NCI-H82 treated with DMSO at 0.1 percent for 48 hours (cell line): ENCODE data around the gene NFATC1.

Source experiments
- DNase-seq: peaks from one replicate; lab custom pipeline; 2025; ENCODE audit not compliant: unreplicated experiment; lab: John Stamatoyannopoulos, UW

NFATC1 gene

DNA sequence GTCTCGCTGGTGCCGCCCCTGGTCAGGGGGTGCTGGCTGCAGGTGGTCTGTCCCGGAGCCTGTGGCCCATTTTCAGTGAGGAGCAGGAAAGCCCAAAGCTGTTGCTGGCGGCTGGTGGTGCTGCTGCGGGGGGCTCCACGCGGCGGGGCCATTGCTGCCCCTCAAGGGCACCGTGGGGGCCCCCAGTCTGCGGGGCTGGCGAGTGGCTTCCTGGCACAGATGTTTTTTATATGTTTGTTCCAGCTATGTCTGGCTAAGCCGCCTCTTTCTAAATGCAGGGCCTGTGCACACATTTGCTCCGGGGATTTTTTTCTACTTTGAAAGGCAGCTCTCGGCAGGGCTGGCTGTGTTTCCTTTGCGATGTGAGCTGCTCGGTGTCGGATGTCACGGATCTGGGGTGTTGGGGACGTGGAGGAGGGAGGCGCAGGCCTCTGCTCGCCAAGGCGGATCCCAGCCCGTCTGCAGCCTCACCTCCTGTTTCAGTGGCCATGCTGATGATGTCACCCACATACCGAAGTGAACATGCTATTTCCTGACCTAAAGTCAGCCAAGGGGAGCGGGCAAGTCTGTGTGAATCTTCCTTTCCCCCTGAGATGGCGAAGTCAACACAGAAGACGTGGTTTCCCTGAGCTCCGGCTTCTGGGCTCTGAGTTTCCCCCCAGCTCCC, 171.9 kb downstream of the NFATC1 start:
- no peak for DNase-seq

- no peak for DNase-seq
Observed at GRCh38 chr18:79568543-79569205, 172.9 kb downstream of the NFATC1 start.

DNA sequence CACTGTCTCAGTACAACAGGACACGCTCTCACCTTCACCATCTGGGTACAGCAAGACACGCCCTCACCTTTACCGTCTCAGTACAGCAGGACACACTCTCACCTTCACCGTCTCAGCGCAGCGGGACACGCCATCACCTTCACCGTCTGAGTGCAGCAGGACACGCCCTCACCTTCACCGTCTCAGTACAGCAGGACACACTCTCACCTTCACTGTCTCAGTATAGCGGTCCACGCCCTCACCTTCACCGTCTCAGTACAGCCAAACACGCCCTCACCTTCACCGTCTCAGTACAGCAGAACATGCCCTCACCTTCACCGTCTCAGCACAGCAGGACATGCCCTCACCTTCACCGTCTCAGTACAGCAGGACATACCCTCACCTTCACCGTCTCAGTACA, 174.0 kb downstream of the NFATC1 start:
- no peak for DNase-seq

- DNase-seq, result no peak
Observed at GRCh38 chr18:79570266-79571201, 174.8 kb downstream of the NFATC1 start.

DNA sequence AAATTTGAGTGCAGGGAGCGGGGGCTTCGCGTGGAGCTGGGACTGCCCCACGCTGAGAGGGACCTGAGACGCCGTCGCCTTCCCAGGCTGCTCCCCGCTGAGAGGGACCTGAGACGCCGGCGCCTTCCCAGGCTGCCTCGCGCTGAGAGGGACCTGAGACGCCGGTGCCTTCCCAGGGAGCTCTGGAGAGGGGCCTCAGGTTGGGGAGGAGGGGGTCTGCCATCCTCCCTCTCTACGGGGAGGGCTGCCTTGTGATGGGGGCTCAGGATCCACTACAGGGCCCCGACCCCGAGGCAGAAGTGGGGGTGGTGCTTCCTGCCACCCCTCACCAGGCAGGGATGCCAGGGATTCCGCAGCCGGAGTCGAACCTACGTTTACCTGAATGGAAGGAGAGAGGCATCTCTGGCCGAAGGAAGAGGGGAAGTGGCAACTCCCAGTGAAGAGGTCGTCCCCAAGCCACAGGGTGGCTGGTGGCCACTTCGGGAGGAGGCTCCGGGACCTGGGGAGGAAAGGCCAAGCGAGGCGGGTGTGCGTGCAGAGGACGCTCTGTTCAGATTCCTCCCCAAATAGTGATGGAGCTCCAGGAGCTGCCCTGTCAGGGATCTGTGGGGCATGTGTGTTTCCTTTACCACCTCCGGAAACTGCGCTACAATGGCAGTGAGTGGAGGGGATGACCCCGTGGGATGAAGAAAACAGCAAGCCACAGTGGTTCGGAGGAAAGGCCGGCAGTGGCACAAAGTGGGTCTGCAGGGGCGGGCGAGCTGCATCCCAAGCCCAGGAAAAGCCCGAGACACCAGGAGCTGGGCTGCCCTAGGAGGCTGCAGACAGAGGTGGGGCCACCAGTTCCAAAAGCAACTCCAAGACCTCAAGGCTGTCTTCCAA, 175.7 kb downstream of the NFATC1 start:
- no peak for DNase-seq

- no peak for DNase-seq
Observed at GRCh38 chr18:79572093-79572780, 176.5 kb downstream of the NFATC1 start.

DNA sequence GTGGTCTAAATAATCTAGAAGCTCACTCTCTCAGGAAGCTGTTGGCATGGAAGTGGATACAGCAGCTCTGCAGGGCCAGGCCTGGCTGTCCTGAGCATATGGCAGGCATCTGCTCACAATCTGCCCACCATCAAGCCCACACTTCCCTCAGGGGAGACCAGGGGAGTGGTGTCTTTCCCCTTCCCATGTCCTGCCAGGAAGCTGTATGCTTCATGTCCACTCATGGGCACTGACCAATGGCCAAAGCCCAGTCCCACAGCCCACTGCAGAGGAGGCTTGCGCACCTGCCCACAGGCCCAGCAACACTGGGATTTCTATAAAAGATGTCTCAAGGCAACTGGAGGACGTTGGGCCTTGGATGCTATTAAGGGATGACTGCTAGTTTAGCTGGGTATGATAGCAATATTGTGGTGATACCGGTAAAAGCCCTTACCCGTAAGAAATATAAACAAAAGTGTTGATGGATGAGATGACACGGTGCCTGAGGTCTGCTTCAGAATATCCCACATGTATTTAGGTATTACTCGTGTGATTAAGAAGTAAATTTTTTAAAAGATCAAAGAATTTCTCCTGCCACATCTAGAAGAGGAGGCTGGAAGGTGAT, 177.2 kb downstream of the NFATC1 start:
- no peak for DNase-seq

GRCh38 chr18:79573921-79574491, 178.3 kb downstream of the NFATC1 start:
- DNase-seq, result no peak

DNA sequence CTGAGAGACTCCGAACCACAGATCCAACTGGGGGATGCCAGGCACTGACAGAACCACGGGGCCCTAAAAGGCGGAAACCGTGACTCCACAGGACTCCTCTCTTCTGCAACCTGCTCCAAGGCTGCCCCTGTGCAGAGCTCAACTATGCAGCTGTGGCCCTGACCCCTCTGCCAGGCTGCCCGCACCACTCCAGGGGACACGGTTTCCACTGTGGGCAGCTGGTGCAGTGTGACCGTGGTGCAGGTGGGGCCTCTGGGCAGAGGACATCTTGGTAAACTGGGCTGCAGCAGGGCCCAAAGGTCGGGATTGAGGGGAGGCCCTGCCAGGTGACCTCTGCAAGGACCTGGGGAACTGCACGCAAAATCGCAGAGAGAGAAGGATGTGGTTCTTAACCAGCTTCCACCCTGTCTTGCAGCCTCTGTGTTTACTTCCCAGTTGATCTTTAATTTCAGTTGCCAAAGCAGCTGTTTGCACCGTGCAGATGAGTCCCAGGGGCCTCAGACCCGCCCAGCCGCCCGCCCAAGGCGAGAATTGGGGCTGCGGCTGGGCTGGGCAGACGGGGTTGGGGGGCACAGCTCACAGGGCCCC, 179.3 kb downstream of the NFATC1 start:
- no peak for DNase-seq

- no peak for DNase-seq
Observed at GRCh38 chr18:79575891-79576685, 180.4 kb downstream of the NFATC1 start.

DNA sequence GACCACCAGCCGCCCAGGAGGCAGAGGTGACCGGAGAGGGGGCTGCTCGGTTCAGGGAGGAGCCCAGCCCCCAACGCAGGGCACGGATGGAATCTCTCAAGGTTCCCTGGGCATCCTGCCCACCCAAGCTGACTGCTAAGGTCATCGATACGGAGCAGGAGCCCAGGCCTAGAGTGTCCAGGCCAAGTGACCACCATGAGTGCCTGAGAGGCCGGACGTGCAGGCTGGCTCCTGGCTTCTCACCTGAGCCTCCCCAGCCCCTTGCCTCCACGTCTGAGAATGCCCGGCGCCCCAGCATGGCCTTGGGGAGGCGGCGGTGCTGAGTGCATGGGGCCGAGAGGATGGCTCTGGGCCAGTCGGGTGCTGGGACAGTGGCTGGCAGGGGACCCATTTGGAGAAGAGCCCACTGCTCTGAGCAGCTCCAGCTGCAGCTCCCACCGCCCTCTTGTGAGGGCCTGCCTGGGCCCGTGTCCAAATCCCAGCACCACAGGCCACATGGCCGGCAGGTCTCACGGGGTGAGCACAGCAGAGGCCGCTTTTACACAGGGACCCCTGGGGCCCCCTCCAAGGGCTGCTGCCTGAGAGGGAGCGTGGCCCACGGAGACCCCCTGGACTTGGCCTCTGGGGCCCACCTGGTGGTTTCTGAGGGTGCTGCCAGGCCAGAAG, 181.1 kb downstream of the NFATC1 start:
- DNase-seq, result no peak

DNA sequence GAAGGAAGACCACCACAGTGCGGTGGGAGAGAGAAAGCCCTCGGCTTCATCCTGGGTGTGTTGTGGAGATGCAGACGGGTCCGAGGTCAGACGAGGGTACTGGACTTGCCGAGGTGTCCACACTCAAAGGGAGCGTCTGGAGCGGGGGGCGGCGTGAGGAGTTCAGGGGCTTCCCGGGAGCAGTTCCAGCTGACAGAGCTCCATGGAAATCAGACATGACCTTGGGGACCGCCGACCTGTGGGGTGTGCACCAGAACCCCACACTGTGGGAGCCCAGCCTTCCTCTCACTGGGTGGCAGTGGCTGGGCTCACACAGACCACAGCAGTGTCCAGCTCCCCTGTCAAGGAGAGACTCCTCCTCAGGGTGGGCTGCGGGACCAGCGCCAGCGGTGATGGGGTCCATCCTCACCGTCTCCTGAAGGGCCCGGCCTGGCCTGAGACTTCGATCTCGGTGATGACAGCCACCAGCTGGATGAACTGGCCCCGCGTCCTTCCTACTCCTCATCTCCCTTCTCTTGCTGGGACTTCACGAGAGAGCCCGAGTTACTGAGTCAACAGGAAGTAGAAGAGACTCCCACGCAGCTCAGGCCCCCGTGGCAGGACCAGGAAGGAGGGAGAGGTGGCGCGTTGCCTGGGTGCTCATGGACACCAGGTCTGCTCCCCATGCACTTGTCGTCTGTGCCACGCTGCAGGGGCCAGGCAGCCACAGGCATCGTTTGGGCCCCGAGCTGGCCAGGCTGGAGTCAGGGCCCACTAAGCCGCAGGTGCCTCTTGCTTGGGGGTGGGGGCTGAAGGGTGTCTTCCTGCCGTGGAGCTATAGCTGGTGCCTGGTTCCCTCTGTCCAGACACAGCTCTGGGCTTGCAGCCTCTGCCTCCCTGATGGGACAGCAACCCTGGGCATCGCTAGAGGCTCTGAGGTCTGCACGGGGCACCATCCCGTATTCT, 182.0 kb downstream of the NFATC1 start:
- DNase-seq, result no peak

DNA sequence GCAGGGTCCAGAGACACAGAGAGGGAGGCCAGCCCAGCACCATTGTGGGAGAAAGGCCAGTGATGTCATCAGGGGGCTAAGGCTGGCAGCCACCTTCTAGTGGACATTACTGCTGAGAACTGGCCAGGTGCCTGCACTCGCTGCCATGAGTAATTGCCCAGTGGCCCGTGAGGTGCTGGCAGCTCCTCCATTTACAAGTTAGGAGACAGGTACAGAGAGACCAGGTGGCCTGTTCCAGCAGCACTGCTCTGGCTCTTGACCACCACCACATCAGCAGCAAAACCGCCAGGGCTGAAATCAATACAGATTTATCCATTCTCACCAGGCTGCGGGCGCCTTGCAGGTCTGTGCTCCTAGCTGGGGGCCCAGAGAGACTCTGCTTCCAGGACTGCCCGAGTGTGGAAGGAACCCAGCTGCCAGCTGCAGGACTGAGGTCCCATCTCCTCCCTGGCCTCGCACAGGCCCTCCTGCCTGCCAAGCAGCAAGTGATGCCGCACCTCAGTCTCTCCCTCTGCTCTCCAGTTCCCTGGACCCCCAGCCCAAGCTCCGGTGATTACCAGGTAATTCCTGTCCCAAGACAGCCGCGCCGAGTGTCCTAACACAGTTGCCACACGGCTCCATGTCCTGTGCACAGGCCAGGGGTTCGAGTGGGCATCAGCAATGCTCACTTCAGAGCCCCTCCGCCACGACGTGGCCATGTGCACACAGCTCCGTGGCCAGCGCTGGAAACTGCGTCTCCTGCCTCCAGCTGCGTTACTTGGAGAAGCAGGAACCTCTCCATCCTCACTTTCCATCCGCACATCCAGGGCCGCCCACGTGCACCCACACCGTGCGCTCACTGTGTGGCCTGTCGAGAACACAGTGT, 182.9 kb downstream of the NFATC1 start:
- DNase-seq, result no peak
